Effector CD4-positive, alpha-beta T cell (primary cell): ENCODE results near the gene TUBD1.
"Not testable (repeated sequence)": the region's sequence is repeated elsewhere in the genome, so short reads cannot be mapped to it uniquely, and the experiment has no call there.

ENCODE experiments used
- DNase-seq: peaks from one replicate; pipeline ENCODE4 v3.0.0-alpha.2; 2020

The TUBD1 gene

DNA sequence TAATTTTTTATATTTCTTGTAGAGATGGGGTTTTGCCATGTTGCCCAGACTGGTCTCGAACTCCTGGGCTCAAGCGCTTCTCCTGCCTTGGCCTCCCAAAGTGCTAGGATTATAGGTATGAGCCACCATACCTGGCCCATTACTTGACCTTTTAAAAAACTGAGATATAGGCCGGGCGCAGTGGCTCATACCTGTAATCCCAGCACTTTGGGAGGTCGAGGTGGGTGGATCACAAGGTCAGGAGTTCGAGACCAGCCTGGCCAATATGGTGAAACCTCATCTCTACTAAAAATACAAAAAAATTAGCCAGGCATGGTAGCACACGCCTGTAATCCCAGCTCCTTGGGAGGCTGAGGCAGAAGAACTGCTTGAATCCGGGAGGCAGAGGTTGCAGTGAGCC is 19.3 kb downstream of the TUBD1 start:
- not testable (repeated sequence) for DNase-seq

DNA sequence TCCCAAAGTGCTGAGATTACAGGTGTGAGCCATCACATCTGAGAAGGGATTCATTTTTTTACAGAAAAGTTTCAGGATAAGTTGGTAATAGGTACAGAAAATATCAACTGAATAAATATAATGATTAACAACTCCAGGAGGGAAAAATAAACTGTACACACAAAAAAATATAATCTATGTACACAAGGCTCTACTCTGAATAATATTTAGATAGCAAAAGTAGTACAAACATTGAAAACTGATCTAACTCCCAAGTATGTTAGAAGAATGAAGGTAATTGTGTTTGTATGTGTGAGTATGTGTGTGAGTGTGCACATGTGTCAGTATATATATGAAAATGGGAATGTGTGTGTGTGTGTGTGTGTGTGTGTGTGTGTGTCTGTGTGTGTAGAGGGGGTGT is 20.4 kb downstream of the TUBD1 start:
- DNase-seq = no peak

DNA sequence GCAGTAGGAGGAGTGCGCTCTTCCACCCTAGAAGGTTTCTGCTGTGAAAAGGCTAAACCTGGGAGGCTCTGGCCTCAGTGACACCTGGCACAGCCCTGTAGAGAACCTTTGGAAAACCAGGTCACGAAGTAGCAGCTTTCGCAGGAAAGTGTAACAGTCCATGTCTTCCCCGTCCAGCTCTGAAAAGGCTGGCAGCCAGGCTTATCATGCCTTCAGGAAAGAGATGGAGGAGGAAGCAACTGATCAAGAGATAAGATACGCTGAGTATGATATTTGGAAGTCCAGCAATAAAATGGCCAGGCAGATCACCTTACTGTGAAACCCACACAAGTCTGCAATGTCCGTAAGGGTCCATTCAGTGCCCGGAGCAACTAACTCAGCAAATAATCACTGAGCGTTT is 22.3 kb downstream of the TUBD1 start:
- DNase-seq = no peak

DNA sequence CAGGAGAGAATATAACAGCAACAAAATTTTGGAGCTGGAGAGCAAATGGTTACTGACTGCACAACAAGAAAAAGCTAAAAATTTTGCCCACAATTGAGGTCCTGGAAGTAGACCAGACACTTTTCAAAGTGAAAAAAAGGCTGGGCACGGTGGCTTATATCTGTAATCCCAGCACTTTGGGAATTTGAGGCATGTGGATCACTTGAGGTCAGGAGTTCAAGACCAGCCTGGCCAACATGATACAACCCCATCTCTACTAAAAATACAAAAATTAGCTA is 22.9 kb downstream of the TUBD1 start:
- DNase-seq = no peak

DNA sequence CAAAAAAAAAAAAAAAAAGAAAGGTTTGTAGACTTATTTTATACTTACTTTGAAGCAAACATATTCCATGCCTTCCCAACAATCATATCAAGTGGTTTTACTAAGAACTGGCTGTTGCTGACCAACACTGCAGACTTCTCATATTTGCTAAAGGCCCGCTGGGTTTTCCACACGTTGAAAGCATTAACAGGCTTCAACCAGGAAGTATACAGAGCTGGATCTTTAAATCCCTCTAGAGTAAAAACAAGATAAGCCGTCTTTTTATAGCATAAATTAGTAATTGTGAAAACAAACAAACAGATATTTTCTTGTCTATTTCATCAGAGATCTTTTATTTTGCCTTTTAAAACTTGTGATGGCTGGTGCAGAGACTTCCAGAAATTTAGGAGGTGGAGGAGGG is 29.1 kb downstream of the TUBD1 start:
- no peak for DNase-seq

DNA sequence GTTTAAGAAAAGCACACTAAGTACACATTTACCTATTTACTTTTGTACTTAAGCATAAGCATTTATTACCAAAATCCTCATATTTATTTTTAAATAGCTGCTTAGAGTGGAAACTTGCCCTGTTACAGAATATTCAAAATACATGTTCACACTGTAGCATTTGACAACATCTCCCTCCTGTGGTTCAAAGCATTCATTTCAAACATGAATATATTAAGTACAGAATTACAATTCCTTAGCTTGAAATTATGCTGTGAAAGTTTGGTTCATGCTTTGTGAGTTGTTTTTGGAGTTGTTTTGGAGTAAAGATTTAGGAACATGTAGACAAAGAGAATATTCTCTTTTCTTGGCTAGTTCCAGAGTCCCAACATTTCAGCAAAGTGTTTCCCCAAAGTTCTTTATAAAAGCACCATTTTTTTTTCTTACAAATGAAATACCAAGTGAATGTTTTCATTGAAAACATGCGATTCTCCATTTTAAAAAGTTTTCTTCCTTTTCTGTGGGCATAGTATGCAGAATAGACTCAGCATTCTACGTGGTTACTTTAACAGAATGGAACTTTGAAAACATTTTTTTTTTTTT is 33.2 kb downstream of the TUBD1 start:
- DNase-seq = no peak

DNA sequence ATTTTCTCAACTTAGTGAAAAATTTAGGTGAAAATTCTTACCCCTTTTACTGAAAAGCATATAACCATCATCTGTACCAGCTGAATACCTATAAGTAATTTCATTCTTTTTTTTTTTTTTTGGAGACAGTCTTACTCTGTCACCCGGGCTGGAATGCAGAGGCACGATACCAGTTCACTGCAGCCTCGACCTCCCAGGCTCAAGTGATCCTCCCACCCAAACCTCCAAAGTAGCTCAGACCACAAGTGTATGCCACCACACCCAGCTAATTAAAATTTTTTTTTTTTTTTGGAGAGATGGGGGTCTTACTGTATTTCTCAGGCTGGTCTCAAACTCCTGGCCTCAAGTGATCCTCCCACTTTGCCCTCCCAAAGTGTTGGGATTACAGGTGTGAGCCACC is 33.8 kb downstream of the TUBD1 start:
- DNase-seq = no peak

DNA sequence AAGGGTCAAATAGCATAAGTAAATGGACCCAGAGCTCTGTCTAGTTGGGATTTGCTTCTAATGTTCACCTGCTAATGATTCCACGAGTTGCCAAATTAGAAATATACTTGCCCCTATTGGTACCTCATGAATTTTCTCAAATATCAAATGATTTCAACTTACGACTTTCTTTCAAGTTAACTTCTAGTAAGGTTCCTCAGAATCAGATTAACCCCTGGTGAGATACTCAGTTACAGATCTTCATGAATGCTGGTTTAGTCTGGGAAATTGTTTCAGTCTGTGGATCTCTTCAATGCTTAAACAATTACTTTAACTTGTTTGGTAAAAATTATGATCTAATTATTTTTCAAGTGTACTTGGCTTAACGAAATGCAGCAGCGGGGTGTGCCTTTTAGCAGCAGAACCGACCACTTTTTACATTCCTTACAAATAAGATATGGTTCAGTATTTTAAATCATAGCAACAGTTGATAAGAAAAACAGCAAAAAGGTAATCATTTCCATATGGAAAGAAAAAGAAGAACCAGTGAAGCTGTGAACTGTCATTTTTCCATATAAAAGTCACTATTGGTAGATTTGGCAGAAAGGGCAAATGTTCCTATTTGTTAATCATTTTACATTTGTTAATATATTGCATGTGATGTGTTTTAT is 34.5 kb downstream of the TUBD1 start:
- DNase-seq = no peak

DNA sequence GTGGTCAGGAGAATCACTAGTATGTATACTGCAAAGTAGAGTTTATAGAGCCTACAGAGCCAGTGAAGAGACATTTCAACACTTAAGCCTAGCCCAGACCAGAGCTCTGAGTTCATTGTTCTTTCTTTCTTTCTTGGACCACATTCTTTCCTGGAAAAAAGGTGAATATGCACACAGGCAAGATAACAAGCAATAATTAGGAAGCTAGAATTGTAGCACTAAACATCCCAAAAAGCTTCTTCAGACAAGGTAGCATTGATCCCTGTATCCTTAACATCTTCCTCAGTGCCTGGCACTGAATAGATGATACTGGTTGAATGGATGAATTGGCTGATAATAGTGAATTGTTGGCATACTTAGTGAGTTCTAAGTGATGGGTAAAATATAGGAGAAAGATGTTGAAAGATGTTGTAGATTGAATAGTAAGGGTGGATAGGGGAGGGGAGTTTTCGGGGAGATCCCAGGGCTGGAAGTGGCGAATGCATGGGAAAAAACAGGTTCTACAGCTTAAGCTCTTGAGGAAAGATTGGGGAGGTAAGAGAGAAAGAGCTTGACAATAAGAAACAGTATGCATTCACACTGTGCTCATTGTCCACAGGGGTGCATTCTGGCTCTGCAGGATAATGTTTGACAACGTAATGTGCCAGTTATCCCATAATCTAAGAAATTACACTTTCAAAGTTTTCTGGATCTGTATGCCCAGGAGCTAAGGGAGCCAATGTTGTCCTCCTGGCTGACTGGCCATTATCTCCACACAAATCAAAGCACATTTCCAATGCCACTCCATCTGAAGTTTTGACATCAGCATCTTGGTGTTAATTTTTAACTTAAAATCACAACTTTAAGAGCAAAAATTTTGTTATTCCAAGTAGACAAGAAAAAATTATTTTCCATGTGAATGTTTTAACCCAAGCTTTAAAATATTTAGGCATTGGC is 35.6 kb downstream of the TUBD1 start:
- DNase-seq = no peak

DNA sequence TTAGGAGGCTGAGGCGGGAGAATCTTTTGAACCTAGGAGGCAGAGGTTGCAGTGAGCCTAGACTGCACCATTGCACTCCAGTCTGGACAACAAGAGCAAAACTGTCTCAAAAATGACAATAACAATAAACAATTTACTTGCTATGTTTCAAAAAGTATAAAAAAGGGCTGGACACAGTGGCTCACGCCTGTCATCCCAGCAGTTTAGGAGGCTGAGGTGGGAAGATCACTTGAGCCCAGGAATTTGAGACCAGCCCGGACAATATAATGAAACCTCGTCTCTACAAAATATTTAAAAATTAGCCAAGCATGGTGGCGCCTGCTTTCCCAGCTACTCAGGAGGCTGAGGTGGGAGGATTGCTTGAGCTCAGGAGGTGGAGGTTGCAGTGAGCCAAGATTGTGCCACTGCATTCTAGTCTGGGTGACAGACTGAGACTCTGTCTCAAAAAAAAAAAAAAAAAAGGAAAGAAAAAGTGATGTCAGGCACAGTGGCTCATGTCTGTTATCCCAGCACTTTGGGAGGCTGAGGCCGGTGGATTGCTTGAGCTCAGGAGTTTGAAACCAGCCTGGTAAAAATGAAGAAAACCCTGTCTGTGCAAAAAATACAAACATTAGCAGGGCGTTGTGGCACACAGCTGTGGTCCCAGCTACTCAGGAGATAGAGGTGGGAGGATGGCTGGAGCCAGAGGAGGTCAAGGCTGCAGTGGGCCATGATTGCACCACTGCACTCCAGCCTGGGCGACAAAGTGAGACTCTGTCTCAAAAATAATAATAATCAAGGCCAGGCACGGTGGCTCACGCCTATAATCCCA is 38.6 kb downstream of the TUBD1 start:
- not testable (repeated sequence) for DNase-seq

DNA sequence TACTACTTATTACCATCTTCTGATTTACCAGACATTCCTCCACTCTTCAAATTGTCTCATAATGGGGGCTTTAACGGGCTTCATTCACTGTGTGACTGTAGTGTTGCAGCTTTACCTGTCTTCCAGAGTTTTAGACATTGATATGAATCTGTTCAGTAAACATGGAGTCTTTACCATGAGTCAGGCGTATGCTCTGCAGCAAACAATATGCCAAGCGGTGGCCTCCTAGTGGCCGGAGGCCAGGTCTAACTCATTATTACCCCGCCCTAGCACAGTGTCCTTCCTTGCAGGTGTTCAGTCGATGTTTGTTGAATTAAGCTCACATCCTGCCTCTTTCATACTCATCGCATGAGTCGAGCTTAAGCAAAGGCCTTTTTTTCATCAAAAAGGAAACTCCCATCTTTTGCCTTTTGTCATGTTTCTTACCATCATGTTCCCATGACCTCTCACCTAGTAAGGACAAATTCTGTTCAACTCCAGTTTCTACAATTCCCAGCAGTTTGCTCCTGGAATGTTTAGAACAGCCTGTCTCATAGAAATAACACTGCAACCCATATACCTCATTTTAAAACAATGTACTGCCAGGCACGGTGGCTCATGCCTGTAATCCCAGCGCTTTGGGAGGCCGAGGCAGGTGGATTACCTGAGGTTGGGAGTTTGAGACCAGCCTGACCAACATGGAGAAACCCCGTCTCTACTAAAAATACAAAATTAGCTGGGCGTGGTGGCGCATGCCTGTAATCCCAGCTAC is 39.4 kb downstream of the TUBD1 start:
- DNase-seq = peak; percentile 53

DNA sequence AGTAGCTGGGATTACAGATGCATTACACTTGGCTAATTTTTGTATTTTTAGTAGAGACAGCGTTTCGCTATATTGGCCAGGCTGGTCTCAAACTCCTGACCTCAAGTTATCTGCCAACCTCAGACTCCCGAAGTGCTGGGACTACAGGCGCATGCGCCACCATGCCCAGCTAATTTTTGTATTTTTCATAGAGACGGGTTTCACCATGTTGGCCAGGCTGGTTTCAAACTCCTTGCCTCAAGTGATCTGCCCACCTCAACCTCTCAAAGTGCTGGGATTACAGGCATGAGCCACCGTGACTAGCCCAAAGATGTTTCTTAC is 39.9 kb downstream of the TUBD1 start:
- not testable (repeated sequence) for DNase-seq

DNA sequence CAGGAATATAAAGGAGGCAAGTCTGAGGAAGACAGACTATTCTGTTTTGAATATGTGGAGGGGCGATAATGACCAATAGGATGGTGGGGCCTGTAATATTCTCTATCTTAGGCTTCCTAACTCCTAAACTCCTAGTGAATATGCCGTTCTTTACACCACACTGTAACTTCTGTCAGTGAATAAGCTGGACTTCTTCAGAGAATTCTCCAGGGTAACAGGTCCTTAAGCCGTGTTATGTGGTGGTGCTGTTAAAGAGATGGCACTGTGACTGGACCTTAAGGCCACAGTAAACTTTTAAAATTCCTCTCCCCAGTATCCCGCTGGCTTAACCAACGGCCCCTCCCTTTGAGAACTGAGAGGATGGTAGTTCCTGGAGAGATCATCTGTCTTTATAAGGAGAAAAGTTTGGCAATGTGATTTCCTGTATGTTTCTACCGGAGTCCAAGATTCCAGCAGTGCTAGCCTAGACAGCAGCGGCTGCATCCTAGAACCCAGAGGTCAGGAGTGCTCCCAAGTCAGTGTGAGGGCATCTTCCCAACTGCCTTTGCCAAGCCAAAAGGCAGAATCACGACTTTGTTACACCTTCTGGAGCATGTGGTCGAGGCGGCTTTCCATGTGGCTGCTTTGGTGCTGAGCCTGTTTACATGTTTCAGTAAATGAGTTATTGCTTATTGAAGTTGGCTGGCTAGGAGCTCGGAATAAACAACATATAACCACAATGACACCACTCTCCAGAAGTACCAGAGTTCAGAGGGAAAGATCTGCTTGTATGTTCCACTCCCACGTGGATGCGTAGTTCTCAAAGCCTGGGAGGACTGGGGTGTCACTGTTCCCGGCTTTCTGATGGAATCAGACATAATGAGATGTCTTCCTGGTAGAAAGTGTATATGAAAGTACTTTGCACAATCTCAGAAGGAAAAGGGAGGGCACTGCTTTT is 41.0 kb downstream of the TUBD1 start:
- DNase-seq = no peak

DNA sequence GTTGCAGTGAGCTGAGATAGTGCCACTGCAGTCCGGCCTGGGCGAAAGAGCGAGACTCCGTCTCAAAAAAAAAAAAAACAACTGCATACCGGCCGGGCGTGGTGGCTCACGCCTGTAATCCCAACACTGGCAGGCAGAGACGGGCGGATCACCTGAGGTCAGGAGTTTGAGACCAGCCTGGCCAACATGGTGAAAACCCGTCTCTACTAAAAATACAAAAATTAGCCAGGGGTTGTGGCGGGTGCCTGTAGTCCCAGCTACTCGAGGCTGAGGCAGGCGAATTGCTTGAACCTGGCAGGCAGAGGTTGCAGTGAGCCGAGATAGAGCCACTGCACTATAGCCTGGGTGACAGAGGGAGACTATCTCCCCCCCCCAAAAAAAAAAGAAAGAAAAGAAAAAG is 42.4 kb downstream of the TUBD1 start:
- not testable (repeated sequence) for DNase-seq

DNA sequence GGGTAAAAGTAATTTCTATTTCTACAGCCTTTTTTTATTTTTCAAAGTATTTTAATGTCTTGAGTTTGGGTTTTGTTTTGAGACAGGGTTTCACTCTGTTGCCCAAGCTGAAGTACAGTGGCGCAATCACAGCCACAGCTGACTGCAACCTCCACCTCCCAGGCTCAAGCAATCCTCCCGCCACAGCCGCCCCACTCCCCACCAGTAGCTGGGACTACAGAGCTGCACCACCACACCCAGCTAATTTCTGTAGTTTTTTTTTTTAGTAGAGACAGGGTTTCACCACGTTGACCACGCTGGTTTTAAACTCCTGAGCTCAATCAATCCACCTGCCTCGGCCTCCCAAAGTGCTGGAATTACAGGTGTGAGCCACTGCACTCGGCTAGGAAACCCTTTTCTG is 44.0 kb downstream of the TUBD1 start:
- no peak for DNase-seq

DNA sequence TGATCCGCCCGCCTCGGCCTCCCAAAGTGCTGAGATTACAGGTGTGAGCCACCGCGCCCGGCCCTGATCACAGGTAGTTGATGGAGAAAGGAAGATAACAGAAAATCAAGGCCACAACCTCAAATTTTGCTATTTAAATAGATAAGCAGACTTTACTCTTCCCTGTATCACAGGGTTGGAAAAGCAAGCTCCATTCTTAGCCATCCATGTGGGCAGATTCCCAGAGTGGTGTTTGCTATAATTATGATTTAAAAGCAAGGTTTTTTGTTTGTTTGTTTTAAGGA is 44.4 kb downstream of the TUBD1 start:
- no peak for DNase-seq

DNA sequence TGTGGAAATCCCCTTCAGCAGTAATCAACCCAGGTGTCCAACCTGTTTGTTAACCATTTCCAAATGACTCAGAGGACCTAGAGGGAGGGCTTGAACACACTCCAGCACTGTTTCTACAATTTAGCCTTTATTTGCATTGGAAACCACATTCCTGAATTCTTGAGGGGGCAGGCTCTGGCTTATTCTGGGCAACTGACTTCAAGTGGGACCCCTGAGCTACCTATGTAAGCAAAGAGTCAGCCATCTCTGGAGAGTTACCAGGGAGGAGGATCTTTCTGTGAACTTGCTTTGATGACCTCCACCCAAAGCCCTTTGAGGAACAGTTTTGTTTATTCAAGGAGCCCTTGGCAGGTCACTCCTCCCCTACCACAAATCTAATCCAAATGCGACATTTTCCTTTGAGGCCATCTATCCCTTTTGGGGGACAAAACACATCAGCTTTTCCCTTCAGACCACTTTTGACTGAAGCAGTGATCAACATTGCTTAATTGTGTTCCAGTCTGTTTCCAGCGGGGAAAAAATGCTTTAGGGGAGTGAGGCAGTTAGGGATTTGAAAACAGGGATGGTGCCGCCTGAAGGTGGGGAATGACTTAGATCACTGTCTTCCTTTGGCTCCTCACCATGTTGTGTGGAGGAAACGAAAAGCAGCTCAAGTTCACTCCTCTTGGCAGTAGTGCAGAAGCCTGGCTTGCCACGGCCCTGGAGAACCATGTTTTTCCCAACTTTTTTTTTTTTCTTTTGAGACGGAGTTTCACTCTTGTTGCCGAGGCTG is 46.2 kb downstream of the TUBD1 start:
- no peak for DNase-seq

DNA sequence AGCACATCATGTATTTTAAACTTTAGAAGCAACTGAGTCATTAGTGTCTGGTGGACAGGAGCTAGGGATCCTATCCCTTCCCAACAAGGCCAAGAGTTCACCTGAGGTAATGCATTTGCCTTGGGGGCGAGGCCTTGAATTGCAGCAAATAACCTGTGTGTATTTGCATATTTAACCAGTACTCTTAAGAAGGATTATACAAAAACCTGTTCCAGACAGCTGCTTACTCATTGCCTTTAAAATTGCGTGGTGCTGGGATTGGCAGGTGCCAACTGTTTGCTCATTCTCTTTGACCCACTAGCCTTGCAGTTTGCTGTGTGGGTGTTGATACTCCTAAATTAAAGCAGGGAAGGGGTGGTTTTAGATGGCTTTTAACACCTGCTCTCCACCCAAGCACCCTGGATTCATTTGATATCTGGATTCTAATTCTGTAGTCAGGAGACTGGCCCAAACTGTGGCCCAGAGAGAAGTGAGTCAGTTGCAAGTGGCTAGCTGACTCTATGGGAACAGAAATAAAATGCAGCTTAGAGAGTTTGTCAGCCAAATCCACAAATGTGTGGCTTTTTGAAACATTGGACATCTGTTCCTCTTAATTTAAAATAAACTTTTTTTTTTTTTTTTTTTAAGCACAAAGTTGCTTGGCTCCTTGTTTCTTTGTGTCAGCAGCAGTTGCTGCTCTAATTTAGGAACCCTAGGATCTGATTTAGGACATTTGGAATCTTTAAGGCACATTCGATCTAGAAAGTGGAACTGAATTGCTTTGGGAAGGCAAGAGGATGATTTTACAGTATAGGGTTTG is 46.9 kb downstream of the TUBD1 start:
- DNase-seq = no peak

DNA sequence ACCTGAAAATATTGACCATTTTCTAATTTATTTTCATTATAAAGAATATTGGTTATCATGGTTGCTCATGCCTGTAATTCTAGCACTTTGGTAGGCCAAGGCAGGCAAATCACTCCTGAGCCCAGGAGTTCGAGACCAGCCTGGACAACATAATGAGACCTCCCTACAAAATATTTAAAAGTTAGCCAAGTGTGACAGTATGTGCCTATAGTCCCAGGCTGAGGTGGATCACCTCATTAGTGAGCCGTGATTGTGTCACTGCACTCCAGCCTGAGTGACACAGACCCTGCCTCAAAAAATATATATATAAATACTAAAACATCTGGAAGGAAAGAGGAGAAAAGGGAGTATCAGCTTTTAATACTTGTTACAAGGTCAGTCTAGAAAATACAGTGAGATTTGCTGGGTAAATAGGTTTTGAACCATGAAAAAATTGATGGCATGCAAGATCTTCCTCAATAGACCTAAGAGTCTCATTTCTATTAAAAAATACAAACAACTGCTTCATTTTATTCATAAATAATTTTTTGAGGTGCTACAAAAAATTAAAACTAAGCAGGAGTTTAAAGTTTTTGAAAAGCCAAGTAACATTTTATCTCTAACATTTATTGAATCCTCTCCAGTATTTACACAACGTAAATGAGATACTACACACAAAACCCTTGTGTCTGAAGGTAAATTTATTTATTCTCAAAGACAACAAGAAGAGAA is 47.7 kb downstream of the TUBD1 start:
- no peak for DNase-seq
